Measurements from ENCODE around the gene DDX19B. TPM values are rescaled to one million over a fixed set of nuclear protein-coding genes. Genes with fewer than 3 reads are reported as not detected.
A peak's percentile ranks its signal among the peaks of the same experiment; 100 is the strongest.

DDX19B gene
- total and polyA plus RNA-seq, 7 experiments from 2014 or later: 23.6 to 60.5 (median 29.0) TPM

GRCh38 chr16:70380248-70380918 is 81.4 kb downstream of the DDX19B start:
- DNase-seq: peak; percentile 35 to 77 (median 60)
- intact Hi-C loops (cut with micrococcal nuclease): loop anchor here (1.0 to 5.0 kb wide), 6 partner anchors 28 to 272 kb away; partner anchors contain the start of gene EXOSC6 (in 1 of the 2)

GRCh38 chr16:70380919-70381603 is 82.1 kb downstream of the DDX19B start:
- Mint-ChIP-seq H3K27ac (peak overlapping the region; percentile 92 to 98 (median 94)), H3K36me3 (peaks cover 0 to 9% (median 7%) of the 10 kb centered on the region in 5 donors), H3K9me3 (peaks cover 0 to 3% (median 0%) of the 10 kb centered on the region in 11 donors), H3K4me3 (peak overlapping the region; percentile 89 to 100 (median 97)), H3K27me3 (no peaks in the 10 kb centered on the region), H3K4me1 (peaks cover 0 to 26% (median 24%) of the 10 kb centered on the region in 7 donors)
- intact Hi-C loops (cut with micrococcal nuclease): loop anchor here (1.0 to 5.0 kb wide), 14 partner anchors 11 to 420 kb away; partner anchors contain the start of genes AARS1 (in 2 of the 2), COG4 (in 2 of the 2), DDX19A (in 2 of the 2) and SF3B3 (in 2 of the 2)
- DNase-seq (peak; percentile 83 to 97 (median 96)), ATAC-seq (peak; percentile 96)
- Histone ChIP-seq H3K27ac (ENCODE audit: low read depth, low read length) (peak overlapping the region; percentile 83), H3K27me3 (ENCODE audit: control insufficient read depth in 2 of 2, insufficient read depth in 2 of 2, low read length in 2 of 2) (no peaks in the 10 kb centered on the region), H3K4me3 (ENCODE audit: low read length) (peak overlapping the region; percentile 86), H3K36me3 (ENCODE audit: control insufficient read depth in 2 of 3, insufficient read depth in 3 of 3, low read length in 3 of 3) (peaks cover 0 to 11% (median 3%) of the 10 kb centered on the region in 3 experiments), H3K9me3 (ENCODE audit: control insufficient read depth in 2 of 3, low read length in 3 of 3) (no peaks in the 10 kb centered on the region), H3K4me1 (ENCODE audit: control insufficient read depth in 2 of 2, insufficient read depth in 2 of 2, low read length in 2 of 2) (peaks cover 9 to 13% of the 10 kb centered on the region in 2 donors)
- ChIA-PET POLR2A (interaction anchor here (0.6 to 5.1 kb wide), 37 partner anchors 9 to 184 kb away, joined by 3 to 59 read pairs (median 4); partner anchors contain the start of genes AARS1, COG4, DDX19A and DDX19B), CTCF (interaction anchor here (0.6 to 2.2 kb wide), 7 partner anchors 11 to 145 kb away, joined by 3 to 8 read pairs (median 5); partner anchors contain the start of genes DDX19A, FCSK and ST3GAL2)

More at GRCh38 chr16:70380248-70380918, 81.4 kb downstream of the DDX19B start:
- peak overlapping the region; percentile 73 to 97 (median 89) for H3K27ac Mint-ChIP-seq
- Histone ChIP-seq H3K4me1 (ENCODE audit: control insufficient read depth in 2 of 2, insufficient read depth in 2 of 2, low read length in 2 of 2) (peaks cover 9 to 13% of the 10 kb centered on the region in 2 donors), H3K27ac (ENCODE audit: low read depth, low read length) (peak overlapping the region; percentile 83), H3K27me3 (ENCODE audit: control insufficient read depth in 2 of 2, insufficient read depth in 2 of 2, low read length in 2 of 2) (no peaks in the 10 kb centered on the region), H3K36me3 (ENCODE audit: control insufficient read depth in 2 of 3, insufficient read depth in 3 of 3, low read length in 3 of 3) (peaks cover 0 to 13% (median 3%) of the 10 kb centered on the region in 3 experiments), H3K4me3 (ENCODE audit: low read length) (peak overlapping the region; percentile 86), H3K9me3 (ENCODE audit: control insufficient read depth in 2 of 3, low read length in 3 of 3) (no peaks in the 10 kb centered on the region)
- H3K36me3 Mint-ChIP-seq: peaks cover 0 to 11% (median 6%) of the 10 kb centered on the region in 5 donors
- no peaks in the 10 kb centered on the region for H3K27me3 Mint-ChIP-seq
- ChIA-PET CTCF (interaction anchor here (0.7 to 2.2 kb wide), 11 partner anchors 11 to 153 kb away, joined by 3 to 8 read pairs (median 4); partner anchors contain the start of genes DDX19A, FCSK and ST3GAL2), POLR2A (interaction anchor here (0.6 to 5.1 kb wide), 28 partner anchors 8 to 144 kb away, joined by 3 to 59 read pairs (median 5); partner anchors contain the start of genes AARS1, COG4, DDX19A and DDX19B)
- ATAC-seq: peak; percentile 22
- H3K4me3 Mint-ChIP-seq: peak overlapping the region; percentile 89 to 100 (median 97)
- peaks cover 0 to 3% (median 0%) of the 10 kb centered on the region in 11 donors for H3K9me3 Mint-ChIP-seq
- H3K4me1 Mint-ChIP-seq: peaks cover 0 to 29% (median 24%) of the 10 kb centered on the region in 7 donors

- POLR2A ChIA-PET: interaction anchor here (0.6 to 5.1 kb wide), 29 partner anchors 10 to 183 kb away, joined by 3 to 59 read pairs (median 4); partner anchors contain the start of genes AARS1, COG4, DDX19A and DDX19B
- Mint-ChIP-seq H3K9me3 (peaks cover 0 to 3% (median 0%) of the 10 kb centered on the region in 11 donors), H3K4me3 (peak overlapping the region; percentile 89 to 100 (median 97)), H3K36me3 (peaks cover 0 to 7% (median 5%) of the 10 kb centered on the region in 5 donors), H3K27ac (peak overlapping the region; percentile 92 to 98 (median 94)), H3K4me1 (peaks cover 0 to 26% (median 22%) of the 10 kb centered on the region in 7 donors), H3K27me3 (no peaks in the 10 kb centered on the region)
- peak overlapping the region; percentile 86 for H3K4me3 ChIP-seq (ENCODE audit: low read length)
- H3K4me1 ChIP-seq (ENCODE audit: control insufficient read depth in 2 of 2, insufficient read depth in 2 of 2, low read length in 2 of 2): peaks cover 9 to 13% of the 10 kb centered on the region in 2 donors
- intact Hi-C loops (cut with micrococcal nuclease): loop anchor here (1.0 to 5.0 kb wide), 13 partner anchors 11 to 420 kb away; partner anchors contain the start of genes AARS1 (in 2 of the 2), COG4 (in 2 of the 2), DDX19A (in 2 of the 2) and SF3B3 (in 2 of the 2)
- H3K27ac ChIP-seq (ENCODE audit: low read depth, low read length): peak overlapping the region; percentile 83
- H3K9me3 ChIP-seq (ENCODE audit: control insufficient read depth in 2 of 3, low read length in 3 of 3): no peaks in the 10 kb centered on the region
- H3K27me3 ChIP-seq (ENCODE audit: control insufficient read depth in 2 of 2, insufficient read depth in 2 of 2, low read length in 2 of 2): no peaks in the 10 kb centered on the region
- peaks cover 0 to 8% (median 3%) of the 10 kb centered on the region in 3 experiments for H3K36me3 ChIP-seq (ENCODE audit: control insufficient read depth in 2 of 3, insufficient read depth in 3 of 3, low read length in 3 of 3)
- CTCF ChIA-PET: interaction anchor here (0.6 to 2.2 kb wide), 7 partner anchors 12 to 72 kb away, joined by 3 to 8 read pairs (median 5); partner anchors contain the start of genes DDX19A, FCSK and ST3GAL2
- no peak for DNase-seq
- ATAC-seq: peak; percentile 20
Observed at GRCh38 chr16:70381604-70382342, 82.8 kb downstream of the DDX19B start.

- CTCF ChIA-PET: no interaction called here
Observed at GRCh38 chr16:70383421-70383960, 84.5 kb downstream of the DDX19B start.

More at GRCh38 chr16:70383421-70383960, 84.5 kb downstream of the DDX19B start:
- no peak for DNase-seq
- Histone ChIP-seq H3K4me1 (ENCODE audit: control insufficient read depth in 2 of 2, insufficient read depth in 2 of 2, low read length in 2 of 2) (peaks cover 9 to 13% of the 10 kb centered on the region in 2 donors), H3K4me3 (ENCODE audit: low read length) (no peak overlapping the region), H3K36me3 (ENCODE audit: control insufficient read depth in 2 of 3, insufficient read depth in 3 of 3, low read length in 3 of 3) (peaks cover 0 to 17% (median 6%) of the 10 kb centered on the region in 3 experiments), H3K27me3 (ENCODE audit: control insufficient read depth in 2 of 2, insufficient read depth in 2 of 2, low read length in 2 of 2) (no peaks in the 10 kb centered on the region), H3K27ac (ENCODE audit: low read depth, low read length) (no peak overlapping the region), H3K9me3 (ENCODE audit: control insufficient read depth in 2 of 3, low read length in 3 of 3) (no peaks in the 10 kb centered on the region)
- no peak for ATAC-seq
- peak overlapping the region in 4 of 9 donors; percentile 1 to 85 (median 54) for H3K27ac Mint-ChIP-seq
- H3K4me3 Mint-ChIP-seq: peak overlapping the region in 4 of 10 donors; percentile 1 to 47 (median 29)
- H3K4me1 Mint-ChIP-seq: peaks cover 0 to 22% (median 17%) of the 10 kb centered on the region in 7 donors
- H3K27me3 Mint-ChIP-seq: no peaks in the 10 kb centered on the region
- peaks cover 0 to 8% (median 8%) of the 10 kb centered on the region in 5 donors for H3K36me3 Mint-ChIP-seq
- peaks cover 0 to 3% (median 0%) of the 10 kb centered on the region in 11 donors for H3K9me3 Mint-ChIP-seq
- POLR2A ChIA-PET: interaction anchor here (1.2 kb wide), 1 partner anchor 8 kb away, joined by 3 read pairs; no protein-coding TSS in a partner anchor
- intact Hi-C loops (cut with micrococcal nuclease): loop anchor here in 1 of 2 donors (5.0 kb wide), 2 partner anchors 94 to 269 kb away; no protein-coding TSS in a partner anchor
